ENCODE data around the gene SARDH.

The SARDH gene

GRCh38 chr9:133759146-133759900 is 21.2 kb upstream of the SARDH start:
- H3K4me3 ChIP-seq (ENCODE audit: control insufficient read depth, low read depth, low read length), result no peak overlapping the region
- no peak for TF ChIP-seq CTCF (IDR thresholded peaks at IDR 0.05; ENCODE audit: control insufficient read depth, insufficient read depth, low read depth, low read length, missing control alignments)
- DNase-seq (ENCODE audit: low read depth), result no peak

GRCh38 chr9:133758228-133758627 is 20.1 kb upstream of the SARDH start:
- H3K4me3 ChIP-seq (ENCODE audit: control insufficient read depth, low read depth, low read length), result no peak overlapping the region
- DNase-seq (ENCODE audit: low read depth), result no peak
- no peak for TF ChIP-seq CTCF (IDR thresholded peaks at IDR 0.05; ENCODE audit: control insufficient read depth, insufficient read depth, low read depth, low read length, missing control alignments)

- H3K4me3 ChIP-seq (ENCODE audit: control insufficient read depth, low read depth, low read length), result no peak overlapping the region
- no peak for DNase-seq (ENCODE audit: low read depth)
- no peak for TF ChIP-seq CTCF (IDR thresholded peaks at IDR 0.05; ENCODE audit: control insufficient read depth, insufficient read depth, low read depth, low read length, missing control alignments)
Measured at GRCh38 chr9:133754688-133755227, 16.6 kb upstream of the SARDH start.

GRCh38 chr9:133754187-133754586 is 16.0 kb upstream of the SARDH start:
- no peak for DNase-seq (ENCODE audit: low read depth)
- TF ChIP-seq CTCF (IDR thresholded peaks at IDR 0.05; ENCODE audit: control insufficient read depth, insufficient read depth, low read depth, low read length, missing control alignments), result no peak
- no peak overlapping the region for H3K4me3 ChIP-seq (ENCODE audit: control insufficient read depth, low read depth, low read length)

- no peak for TF ChIP-seq CTCF (IDR thresholded peaks at IDR 0.05; ENCODE audit: control insufficient read depth, insufficient read depth, low read depth, low read length, missing control alignments)
- no peak overlapping the region for H3K4me3 ChIP-seq (ENCODE audit: control insufficient read depth, low read depth, low read length)
- DNase-seq (ENCODE audit: low read depth), result no peak
Measured at GRCh38 chr9:133752739-133753446, 14.7 kb upstream of the SARDH start.

GRCh38 chr9:133750982-133751649 is 13.0 kb upstream of the SARDH start:
- TF ChIP-seq CTCF (IDR thresholded peaks at IDR 0.05; ENCODE audit: control insufficient read depth, insufficient read depth, low read depth, low read length, missing control alignments), result no peak
- no peak overlapping the region for H3K4me3 ChIP-seq (ENCODE audit: control insufficient read depth, low read depth, low read length)
- DNase-seq (ENCODE audit: low read depth), result no peak
